ENCODE measurements around the gene KRTDAP. TPM values are rescaled to one million over a fixed set of nuclear protein-coding genes. Genes with fewer than 3 reads are reported as not detected.

The KRTDAP gene
- total RNA-seq, 1 donor from 2014 or later: not detected

DNA sequence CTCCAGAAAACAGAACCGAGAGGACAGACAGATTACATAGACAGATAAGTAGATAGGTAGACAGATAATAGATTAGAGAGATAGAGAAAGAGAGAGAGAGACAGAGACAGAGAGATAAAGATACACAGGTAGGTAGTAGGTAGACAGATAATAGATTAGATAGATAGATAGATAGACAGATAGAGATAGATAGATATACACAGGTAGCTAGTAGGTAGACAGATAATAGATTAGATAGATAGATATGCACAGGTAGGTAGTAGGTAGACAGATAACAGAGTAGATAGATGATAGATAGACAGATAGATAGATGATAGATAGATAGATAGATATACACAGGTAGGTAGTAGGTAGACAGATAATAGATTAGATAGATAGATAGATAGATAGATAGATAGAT lies 32.1 kb downstream of the KRTDAP start:
- H4K20me1 ChIP-seq (ENCODE audit: insufficient read depth, low read length): no peaks in the 10 kb centered on the region
- H3K36me3 Mint-ChIP-seq (ENCODE audit: low read depth, unreplicated experiment): peaks cover 3% of the 10 kb centered on the region
- no peak overlapping the region for H3K27ac ChIP-seq (ENCODE audit: low read depth, low read length)
- FAIRE-seq (no peak), DNase-seq (ENCODE audit: low read depth) (no peak)
- H3K27me3 ChIP-seq (ENCODE audit: insufficient read depth, low read length): no peaks in the 10 kb centered on the region
- H3K9me3 Mint-ChIP-seq (ENCODE audit: unreplicated experiment): no peaks in the 10 kb centered on the region
- H3K27ac Mint-ChIP-seq (ENCODE audit: unreplicated experiment): no peak overlapping the region
- H3K79me2 ChIP-seq (ENCODE audit: insufficient read depth, low read length): no peaks in the 10 kb centered on the region
- no peaks in the 10 kb centered on the region for H3K36me3 ChIP-seq (ENCODE audit: insufficient read depth, low read length)
- no peaks in the 10 kb centered on the region for H3K4me1 ChIP-seq (ENCODE audit: insufficient read depth, low read length)
- H2AFZ ChIP-seq (ENCODE audit: low read depth, low read length): no peak overlapping the region
- H3K4me3 Mint-ChIP-seq (ENCODE audit: unreplicated experiment): no peak overlapping the region
- H3K9ac ChIP-seq (ENCODE audit: low read length): no peak overlapping the region
- H3K4me3 ChIP-seq (ENCODE audit: insufficient read depth, low read depth, low read length): no peak overlapping the region
- H3K4me1 Mint-ChIP-seq (ENCODE audit: low read depth, unreplicated experiment): peaks cover 12% of the 10 kb centered on the region
- H3K4me2 ChIP-seq (ENCODE audit: low read length): no peak overlapping the region
- TF ChIP-seq EZH2 (IDR thresholded peaks at IDR 0.05; ENCODE audit: insufficient read depth, low read length): no peak
- TF ChIP-seq, protein P1, sequence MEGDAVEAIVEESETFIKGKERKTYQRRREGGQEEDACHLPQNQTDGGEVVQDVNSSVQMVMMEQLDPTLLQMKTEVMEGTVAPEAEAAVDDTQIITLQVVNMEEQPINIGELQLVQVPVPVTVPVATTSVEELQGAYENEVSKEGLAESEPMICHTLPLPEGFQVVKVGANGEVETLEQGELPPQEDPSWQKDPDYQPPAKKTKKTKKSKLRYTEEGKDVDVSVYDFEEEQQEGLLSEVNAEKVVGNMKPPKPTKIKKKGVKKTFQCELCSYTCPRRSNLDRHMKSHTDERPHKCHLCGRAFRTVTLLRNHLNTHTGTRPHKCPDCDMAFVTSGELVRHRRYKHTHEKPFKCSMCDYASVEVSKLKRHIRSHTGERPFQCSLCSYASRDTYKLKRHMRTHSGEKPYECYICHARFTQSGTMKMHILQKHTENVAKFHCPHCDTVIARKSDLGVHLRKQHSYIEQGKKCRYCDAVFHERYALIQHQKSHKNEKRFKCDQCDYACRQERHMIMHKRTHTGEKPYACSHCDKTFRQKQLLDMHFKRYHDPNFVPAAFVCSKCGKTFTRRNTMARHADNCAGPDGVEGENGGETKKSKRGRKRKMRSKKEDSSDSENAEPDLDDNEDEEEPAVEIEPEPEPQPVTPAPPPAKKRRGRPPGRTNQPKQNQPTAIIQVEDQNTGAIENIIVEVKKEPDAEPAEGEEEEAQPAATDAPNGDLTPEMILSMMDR (IDR thresholded peaks at IDR 0.05; ENCODE audit: insufficient read depth, low read depth, low read length): no peak
- no peaks in the 10 kb centered on the region for H3K9me3 ChIP-seq (ENCODE audit: insufficient read depth, low read depth, low read length)
- peaks cover 26% of the 10 kb centered on the region for H3K27me3 Mint-ChIP-seq (ENCODE audit: low read depth, unreplicated experiment)

DNA sequence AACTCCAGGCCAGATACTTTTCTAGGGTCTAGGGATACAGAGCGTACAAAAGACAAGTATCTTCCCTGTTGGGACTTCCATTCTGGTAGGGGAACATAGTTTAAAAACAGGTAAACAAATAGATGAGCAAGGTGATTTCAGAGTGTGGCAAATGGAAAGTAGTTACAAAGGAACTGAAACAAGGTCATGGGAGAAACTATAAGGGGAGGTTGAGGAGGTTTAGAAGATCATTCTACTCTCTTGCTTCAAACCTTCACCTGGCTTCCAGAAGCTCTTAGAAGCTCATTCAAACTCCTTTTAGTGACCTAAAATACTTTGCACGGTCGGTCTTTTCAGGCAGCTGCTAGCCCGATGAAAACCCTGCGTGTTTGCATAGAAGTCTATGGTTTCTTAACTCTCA lies 33.1 kb downstream of the KRTDAP start:
- Histone ChIP-seq H4K20me1 (ENCODE audit: insufficient read depth, low read length) (no peaks in the 10 kb centered on the region), H3K36me3 (ENCODE audit: insufficient read depth, low read length) (no peaks in the 10 kb centered on the region), H3K4me3 (ENCODE audit: insufficient read depth, low read depth, low read length) (no peak overlapping the region), H3K9me3 (ENCODE audit: insufficient read depth, low read depth, low read length) (no peaks in the 10 kb centered on the region), H3K4me2 (ENCODE audit: low read length) (no peak overlapping the region), H2AFZ (ENCODE audit: low read depth, low read length) (no peak overlapping the region), H3K27me3 (ENCODE audit: insufficient read depth, low read length) (no peaks in the 10 kb centered on the region), H3K9ac (ENCODE audit: low read length) (no peak overlapping the region), H3K4me1 (ENCODE audit: insufficient read depth, low read length) (no peaks in the 10 kb centered on the region), H3K79me2 (ENCODE audit: insufficient read depth, low read length) (no peaks in the 10 kb centered on the region), H3K27ac (ENCODE audit: low read depth, low read length) (no peak overlapping the region)
- no peak for TF ChIP-seq EZH2 (IDR thresholded peaks at IDR 0.05; ENCODE audit: insufficient read depth, low read length)
- TF ChIP-seq, protein P1 (IDR thresholded peaks at IDR 0.05; ENCODE audit: insufficient read depth, low read depth, low read length): no peak
- Mint-ChIP-seq H3K36me3 (ENCODE audit: low read depth, unreplicated experiment) (peaks cover 3% of the 10 kb centered on the region), H3K27ac (ENCODE audit: unreplicated experiment) (no peak overlapping the region), H3K4me1 (ENCODE audit: low read depth, unreplicated experiment) (peaks cover 5% of the 10 kb centered on the region), H3K27me3 (ENCODE audit: low read depth, unreplicated experiment) (peaks cover 32% of the 10 kb centered on the region), H3K9me3 (ENCODE audit: unreplicated experiment) (no peaks in the 10 kb centered on the region), H3K4me3 (ENCODE audit: unreplicated experiment) (no peak overlapping the region)
- DNase-seq (ENCODE audit: low read depth) (no peak), FAIRE-seq (no peak)

DNA sequence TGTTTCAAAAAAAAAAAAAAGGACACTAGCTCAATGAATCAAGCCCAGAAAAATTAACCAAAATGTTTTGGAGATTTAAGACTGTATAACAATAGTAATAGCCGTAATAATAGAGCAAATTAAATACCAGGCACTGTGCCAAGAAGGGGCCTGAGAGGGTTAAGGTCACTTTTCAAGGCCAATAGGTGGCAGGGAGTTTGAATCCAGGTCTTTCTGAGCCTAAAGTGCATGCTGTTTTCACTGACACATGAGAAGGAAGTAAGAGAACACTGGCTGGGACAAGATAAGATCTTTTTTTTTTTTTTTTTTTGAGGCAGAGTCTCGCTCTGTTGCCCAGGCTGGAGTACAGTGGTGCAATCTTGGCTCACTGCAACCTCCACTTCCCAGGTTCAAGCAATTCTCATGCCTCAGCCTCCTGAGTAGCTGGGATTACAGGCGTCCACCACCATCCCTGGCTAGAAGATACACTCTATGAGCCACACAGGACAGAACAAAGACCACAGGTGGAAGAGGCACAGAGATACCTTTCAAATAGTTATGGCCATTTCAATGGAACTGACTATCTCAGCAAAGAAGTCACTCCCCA lies 34.6 kb downstream of the KRTDAP start:
- Mint-ChIP-seq H3K4me3 (ENCODE audit: unreplicated experiment) (no peak overlapping the region), H3K9me3 (ENCODE audit: unreplicated experiment) (no peaks in the 10 kb centered on the region), H3K27me3 (ENCODE audit: low read depth, unreplicated experiment) (peaks cover 42% of the 10 kb centered on the region), H3K27ac (ENCODE audit: unreplicated experiment) (no peak overlapping the region), H3K4me1 (ENCODE audit: low read depth, unreplicated experiment) (peaks cover 2% of the 10 kb centered on the region), H3K36me3 (ENCODE audit: low read depth, unreplicated experiment) (peaks cover 3% of the 10 kb centered on the region)
- Histone ChIP-seq H3K4me1 (ENCODE audit: insufficient read depth, low read length) (no peaks in the 10 kb centered on the region), H4K20me1 (ENCODE audit: insufficient read depth, low read length) (no peaks in the 10 kb centered on the region), H3K27ac (ENCODE audit: low read depth, low read length) (no peak overlapping the region), H3K79me2 (ENCODE audit: insufficient read depth, low read length) (no peaks in the 10 kb centered on the region), H3K27me3 (ENCODE audit: insufficient read depth, low read length) (no peaks in the 10 kb centered on the region), H3K4me2 (ENCODE audit: low read length) (no peak overlapping the region), H3K9ac (ENCODE audit: low read length) (no peak overlapping the region), H3K36me3 (ENCODE audit: insufficient read depth, low read length) (no peaks in the 10 kb centered on the region), H3K4me3 (ENCODE audit: insufficient read depth, low read depth, low read length) (no peak overlapping the region), H3K9me3 (ENCODE audit: insufficient read depth, low read depth, low read length) (no peaks in the 10 kb centered on the region), H2AFZ (ENCODE audit: low read depth, low read length) (no peak overlapping the region)
- FAIRE-seq (no peak), DNase-seq (ENCODE audit: low read depth) (no peak)
- no peak for TF ChIP-seq EZH2 (IDR thresholded peaks at IDR 0.05; ENCODE audit: insufficient read depth, low read length)
- TF ChIP-seq, protein P1 (IDR thresholded peaks at IDR 0.05; ENCODE audit: insufficient read depth, low read depth, low read length): no peak

Measured in astrocyte (in vitro differentiated cells and primary cell).